H1 (cell line): ENCODE results near the gene RSPO1.

ENCODE experiments used
- ATF2 ChIP-seq: IDR thresholded peaks from 2 replicates; pipeline ENCODE4 v1.6.1; 2012; ENCODE audit warnings: low read length, inconsistent platforms
- JUN ChIP-seq: IDR thresholded peaks from 2 replicates; pipeline ENCODE4 v1.6.1; 2011; ENCODE audit warnings: low read depth, mild to moderate bottlenecking, improper control_type of control experiment, low read length
- POU5F1 ChIP-seq: IDR thresholded peaks from 2 replicates; pipeline ENCODE4 v1.6.1; 2011; ENCODE audit warnings: low read depth, mild to moderate bottlenecking, low read length, moderate library complexity
- TAF1 ChIP-seq: IDR thresholded peaks from 2 replicates; pipeline ENCODE4 v1.6.1; 2011; ENCODE audit warnings: mild to moderate bottlenecking, low read depth, low read length
- TF ChIP-seq, protein P1 (sequence below), 3 experiments: IDR thresholded peaks; 1 replicate in 2 of 3; 2 replicates in 1 of 3; pipeline versions ENCODE4 v1.5.1 to v1.6.1; 2011; ENCODE audit warnings: low read length in 3 of 3, mild to moderate bottlenecking in 3 of 3, inconsistent platforms in 2 of 3, low read depth in 1 of 3, moderate library complexity in 1 of 3; ENCODE audit not compliant: insufficient read depth in 1 of 3; ENCODE audit errors: control extremely low read depth in 1 of 3

- TF ChIP-seq JUN (no peak), ATF2 (no peak), TAF1 (no peak), POU5F1 (no peak)
- TF ChIP-seq, protein P1, sequence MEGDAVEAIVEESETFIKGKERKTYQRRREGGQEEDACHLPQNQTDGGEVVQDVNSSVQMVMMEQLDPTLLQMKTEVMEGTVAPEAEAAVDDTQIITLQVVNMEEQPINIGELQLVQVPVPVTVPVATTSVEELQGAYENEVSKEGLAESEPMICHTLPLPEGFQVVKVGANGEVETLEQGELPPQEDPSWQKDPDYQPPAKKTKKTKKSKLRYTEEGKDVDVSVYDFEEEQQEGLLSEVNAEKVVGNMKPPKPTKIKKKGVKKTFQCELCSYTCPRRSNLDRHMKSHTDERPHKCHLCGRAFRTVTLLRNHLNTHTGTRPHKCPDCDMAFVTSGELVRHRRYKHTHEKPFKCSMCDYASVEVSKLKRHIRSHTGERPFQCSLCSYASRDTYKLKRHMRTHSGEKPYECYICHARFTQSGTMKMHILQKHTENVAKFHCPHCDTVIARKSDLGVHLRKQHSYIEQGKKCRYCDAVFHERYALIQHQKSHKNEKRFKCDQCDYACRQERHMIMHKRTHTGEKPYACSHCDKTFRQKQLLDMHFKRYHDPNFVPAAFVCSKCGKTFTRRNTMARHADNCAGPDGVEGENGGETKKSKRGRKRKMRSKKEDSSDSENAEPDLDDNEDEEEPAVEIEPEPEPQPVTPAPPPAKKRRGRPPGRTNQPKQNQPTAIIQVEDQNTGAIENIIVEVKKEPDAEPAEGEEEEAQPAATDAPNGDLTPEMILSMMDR (IDR thresholded peaks at IDR 0.05; ENCODE audit: control extremely low read depth in 1 of 3, insufficient read depth in 1 of 3, low read depth in 1 of 3, low read length in 3 of 3) = no peak
Measured at GRCh38 chr1:37629726-37630425, 4.8 kb downstream of the RSPO1 start.
